PFSK-1 (cell line): ENCODE results near the gene SLC2A1.

Source experiments
- FOXP2 ChIP-seq: optimal IDR thresholded peaks from 2 replicates; pipeline ENCODE3; 2011; ENCODE audit warnings: borderline replicate concordance, control low read depth, inconsistent platforms; ENCODE audit not compliant: insufficient read depth; ENCODE audit errors: extremely low read length, extremely low read depth
- TF ChIP-seq, protein P1 (sequence below), 2 experiments: IDR thresholded peaks; 2 replicates each; pipeline versions ENCODE4 v1.6.1 to v1.8.0; 2011 to 2012; ENCODE audit warnings: low read depth in 2 of 2, low read length in 2 of 2, control low read depth in 1 of 2, inconsistent platforms in 1 of 2, mild to moderate bottlenecking in 1 of 2, moderate library complexity in 1 of 2; ENCODE audit not compliant: insufficient read depth in 1 of 2

DNA sequence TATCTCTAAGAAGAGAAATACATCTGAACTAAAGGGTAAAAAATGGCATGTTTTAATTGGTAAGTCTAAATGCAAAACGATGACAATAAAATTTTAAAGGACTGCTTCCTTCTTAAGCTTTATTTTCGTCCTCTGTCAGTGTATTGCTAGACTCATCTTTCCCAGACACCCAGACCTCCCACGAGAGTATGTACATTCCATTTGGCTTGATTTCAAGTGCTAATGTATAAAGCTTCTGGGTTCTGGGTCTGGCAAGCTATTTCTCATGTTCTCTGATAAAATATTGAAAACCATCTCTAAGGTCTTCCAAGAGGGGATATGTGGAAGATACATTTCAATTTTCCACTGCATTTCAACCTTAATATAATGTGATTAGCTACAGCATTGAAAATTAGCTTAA lies 24.6 kb upstream of the SLC2A1 start:
- TF ChIP-seq, protein P1, sequence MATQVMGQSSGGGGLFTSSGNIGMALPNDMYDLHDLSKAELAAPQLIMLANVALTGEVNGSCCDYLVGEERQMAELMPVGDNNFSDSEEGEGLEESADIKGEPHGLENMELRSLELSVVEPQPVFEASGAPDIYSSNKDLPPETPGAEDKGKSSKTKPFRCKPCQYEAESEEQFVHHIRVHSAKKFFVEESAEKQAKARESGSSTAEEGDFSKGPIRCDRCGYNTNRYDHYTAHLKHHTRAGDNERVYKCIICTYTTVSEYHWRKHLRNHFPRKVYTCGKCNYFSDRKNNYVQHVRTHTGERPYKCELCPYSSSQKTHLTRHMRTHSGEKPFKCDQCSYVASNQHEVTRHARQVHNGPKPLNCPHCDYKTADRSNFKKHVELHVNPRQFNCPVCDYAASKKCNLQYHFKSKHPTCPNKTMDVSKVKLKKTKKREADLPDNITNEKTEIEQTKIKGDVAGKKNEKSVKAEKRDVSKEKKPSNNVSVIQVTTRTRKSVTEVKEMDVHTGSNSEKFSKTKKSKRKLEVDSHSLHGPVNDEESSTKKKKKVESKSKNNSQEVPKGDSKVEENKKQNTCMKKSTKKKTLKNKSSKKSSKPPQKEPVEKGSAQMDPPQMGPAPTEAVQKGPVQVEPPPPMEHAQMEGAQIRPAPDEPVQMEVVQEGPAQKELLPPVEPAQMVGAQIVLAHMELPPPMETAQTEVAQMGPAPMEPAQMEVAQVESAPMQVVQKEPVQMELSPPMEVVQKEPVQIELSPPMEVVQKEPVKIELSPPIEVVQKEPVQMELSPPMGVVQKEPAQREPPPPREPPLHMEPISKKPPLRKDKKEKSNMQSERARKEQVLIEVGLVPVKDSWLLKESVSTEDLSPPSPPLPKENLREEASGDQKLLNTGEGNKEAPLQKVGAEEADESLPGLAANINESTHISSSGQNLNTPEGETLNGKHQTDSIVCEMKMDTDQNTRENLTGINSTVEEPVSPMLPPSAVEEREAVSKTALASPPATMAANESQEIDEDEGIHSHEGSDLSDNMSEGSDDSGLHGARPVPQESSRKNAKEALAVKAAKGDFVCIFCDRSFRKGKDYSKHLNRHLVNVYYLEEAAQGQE (IDR thresholded peaks at IDR 0.05; ENCODE audit: insufficient read depth in 1 of 2, low read depth in 2 of 2, low read length in 2 of 2), result no peak
- TF ChIP-seq FOXP2, result no peak
